ENCODE data around the gene HS3ST2.

Gene HS3ST2

DNA sequence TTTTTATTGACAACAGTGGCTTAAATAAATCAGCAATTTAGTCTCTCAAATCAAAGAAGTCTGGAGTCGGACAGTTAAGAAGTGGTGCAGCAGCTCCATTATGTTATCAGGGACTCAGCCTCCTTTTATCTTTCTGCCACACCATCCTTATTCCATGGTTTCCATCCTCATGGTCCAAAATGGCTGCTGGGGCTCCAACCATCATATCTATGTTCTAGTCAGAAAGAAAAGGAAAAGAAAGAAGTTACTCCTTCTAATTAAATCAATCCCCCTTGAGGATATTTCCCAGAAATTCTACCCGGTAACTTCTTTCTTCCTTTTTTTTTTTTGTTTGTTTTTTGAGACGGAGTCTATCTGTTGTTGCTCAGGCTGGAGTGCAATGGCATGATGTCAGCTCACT is 109.5 kb downstream of the HS3ST2 start:
- no peak overlapping the region for H3K4me3 ChIP-seq (replicated peaks in 1 of 2; ENCODE audit: low read depth in 2 of 2, low read length in 2 of 2)
- DNase-seq (ENCODE audit: low read depth in 2 of 2), result no peak
- TF ChIP-seq, protein P1, sequence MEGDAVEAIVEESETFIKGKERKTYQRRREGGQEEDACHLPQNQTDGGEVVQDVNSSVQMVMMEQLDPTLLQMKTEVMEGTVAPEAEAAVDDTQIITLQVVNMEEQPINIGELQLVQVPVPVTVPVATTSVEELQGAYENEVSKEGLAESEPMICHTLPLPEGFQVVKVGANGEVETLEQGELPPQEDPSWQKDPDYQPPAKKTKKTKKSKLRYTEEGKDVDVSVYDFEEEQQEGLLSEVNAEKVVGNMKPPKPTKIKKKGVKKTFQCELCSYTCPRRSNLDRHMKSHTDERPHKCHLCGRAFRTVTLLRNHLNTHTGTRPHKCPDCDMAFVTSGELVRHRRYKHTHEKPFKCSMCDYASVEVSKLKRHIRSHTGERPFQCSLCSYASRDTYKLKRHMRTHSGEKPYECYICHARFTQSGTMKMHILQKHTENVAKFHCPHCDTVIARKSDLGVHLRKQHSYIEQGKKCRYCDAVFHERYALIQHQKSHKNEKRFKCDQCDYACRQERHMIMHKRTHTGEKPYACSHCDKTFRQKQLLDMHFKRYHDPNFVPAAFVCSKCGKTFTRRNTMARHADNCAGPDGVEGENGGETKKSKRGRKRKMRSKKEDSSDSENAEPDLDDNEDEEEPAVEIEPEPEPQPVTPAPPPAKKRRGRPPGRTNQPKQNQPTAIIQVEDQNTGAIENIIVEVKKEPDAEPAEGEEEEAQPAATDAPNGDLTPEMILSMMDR (IDR thresholded peaks at IDR 0.05; ENCODE audit: low read depth, low read length), result no peak

DNA sequence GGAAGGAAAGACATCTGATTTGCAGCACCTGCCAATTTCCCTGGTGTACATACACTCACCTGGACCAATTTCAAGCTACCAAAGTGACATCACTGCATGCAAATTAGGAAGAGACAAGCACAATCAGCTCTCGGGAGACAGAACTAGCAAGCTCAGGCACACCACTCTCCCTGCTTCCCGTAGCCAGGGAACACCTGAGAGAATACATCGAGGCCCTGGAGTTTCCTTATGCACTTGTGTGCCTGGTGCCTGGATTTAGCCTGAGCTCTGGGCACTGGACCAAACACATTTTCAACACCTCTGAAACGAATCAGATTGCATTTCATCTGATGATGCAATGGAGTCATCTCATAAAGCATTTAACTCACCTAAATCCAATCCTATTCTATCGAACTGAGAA is 110.5 kb downstream of the HS3ST2 start:
- no peak overlapping the region for H3K4me3 ChIP-seq (replicated peaks in 1 of 2; ENCODE audit: low read depth in 2 of 2, low read length in 2 of 2)
- TF ChIP-seq, protein P1 (IDR thresholded peaks at IDR 0.05; ENCODE audit: low read depth, low read length), result no peak
- no peak for DNase-seq (ENCODE audit: low read depth in 2 of 2)

DNA sequence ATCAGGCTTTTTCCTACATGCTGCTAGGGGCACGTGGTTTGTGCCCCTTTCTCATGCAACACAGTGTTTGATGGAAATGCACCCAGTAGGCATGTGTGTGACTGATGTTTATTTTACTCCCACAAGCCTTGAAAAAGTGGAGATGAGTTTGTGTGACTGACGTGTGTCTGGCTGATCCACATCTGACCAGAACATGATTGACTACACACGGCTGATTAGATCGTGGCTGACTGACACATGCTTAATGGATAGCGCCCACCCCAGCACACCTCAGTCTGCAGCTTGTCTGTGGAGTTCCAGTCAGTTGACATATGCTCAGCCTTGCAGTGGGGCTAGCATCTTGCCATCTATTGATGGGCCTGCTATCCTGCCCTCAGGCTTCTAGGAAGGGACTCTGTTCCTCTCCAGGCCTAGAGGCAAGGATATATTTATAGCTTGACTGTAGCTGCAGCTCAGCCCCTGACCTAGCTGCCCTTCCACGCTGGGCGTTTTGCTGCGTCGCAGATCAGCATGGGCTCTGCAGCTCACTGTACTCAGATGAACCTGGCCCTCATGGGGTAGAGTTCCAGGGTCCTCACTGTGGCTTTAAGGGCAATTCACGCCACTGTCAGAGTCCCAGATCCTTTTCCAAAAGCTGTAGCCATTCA is 112.3 kb downstream of the HS3ST2 start:
- H3K4me3 ChIP-seq (replicated peaks in 1 of 2; ENCODE audit: low read depth in 2 of 2, low read length in 2 of 2), result no peak overlapping the region
- DNase-seq (ENCODE audit: low read depth in 2 of 2), result no peak
- TF ChIP-seq, protein P1 (IDR thresholded peaks at IDR 0.05; ENCODE audit: low read depth, low read length), result no peak

DNA sequence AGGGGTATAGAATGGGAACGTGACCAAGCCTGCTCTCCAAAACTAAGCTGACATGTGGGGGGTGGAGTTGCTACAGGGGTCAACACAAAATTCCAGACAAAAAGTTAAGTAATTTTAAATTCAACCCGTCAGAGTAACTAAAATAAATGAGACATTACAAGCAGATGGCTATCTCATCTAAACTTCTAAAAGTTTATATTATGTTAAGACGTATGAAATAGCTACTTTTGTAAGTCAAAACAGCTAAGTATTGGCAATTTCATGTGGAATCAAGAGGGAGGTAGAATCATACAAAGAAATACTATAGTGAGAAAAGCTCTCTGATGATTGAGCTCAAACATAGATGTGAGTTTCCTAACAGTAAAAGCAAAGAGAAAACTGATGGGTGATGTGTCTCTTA is 113.3 kb downstream of the HS3ST2 start:
- DNase-seq (ENCODE audit: low read depth in 2 of 2), result no peak
- TF ChIP-seq, protein P1 (IDR thresholded peaks at IDR 0.05; ENCODE audit: low read depth, low read length), result no peak
- no peak overlapping the region for H3K4me3 ChIP-seq (replicated peaks in 1 of 2; ENCODE audit: low read depth in 2 of 2, low read length in 2 of 2)

DNA sequence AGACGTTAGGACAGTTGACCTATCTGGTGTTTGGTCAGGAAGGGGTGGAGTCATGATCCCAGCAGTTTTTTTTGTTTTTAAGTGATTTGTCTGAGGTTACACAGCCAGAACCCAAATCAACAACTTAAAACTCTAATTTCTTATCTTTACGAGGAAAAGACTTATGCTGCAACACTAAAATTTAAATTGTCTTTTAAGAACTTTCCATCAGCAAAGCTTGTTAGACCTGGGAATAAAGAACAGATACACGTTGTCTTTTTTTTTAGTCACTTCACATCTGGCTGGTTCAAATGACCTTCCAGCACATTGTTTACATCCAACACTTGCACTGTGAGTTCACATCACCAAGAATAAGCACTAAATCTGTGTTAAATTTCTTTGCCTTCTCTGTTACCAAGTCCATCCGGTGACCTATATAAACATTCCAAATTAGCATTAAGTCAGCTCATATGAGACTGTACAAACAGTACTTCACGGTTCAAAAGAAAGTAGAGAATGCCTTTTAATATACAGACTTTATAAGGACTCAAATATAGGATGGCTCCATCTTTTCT is 115.0 kb downstream of the HS3ST2 start:
- no peak for DNase-seq (ENCODE audit: low read depth in 2 of 2)
- H3K4me3 ChIP-seq (replicated peaks in 1 of 2; ENCODE audit: low read depth in 2 of 2, low read length in 2 of 2), result no peak overlapping the region
- TF ChIP-seq, protein P1 (IDR thresholded peaks at IDR 0.05; ENCODE audit: low read depth, low read length), result no peak

DNA sequence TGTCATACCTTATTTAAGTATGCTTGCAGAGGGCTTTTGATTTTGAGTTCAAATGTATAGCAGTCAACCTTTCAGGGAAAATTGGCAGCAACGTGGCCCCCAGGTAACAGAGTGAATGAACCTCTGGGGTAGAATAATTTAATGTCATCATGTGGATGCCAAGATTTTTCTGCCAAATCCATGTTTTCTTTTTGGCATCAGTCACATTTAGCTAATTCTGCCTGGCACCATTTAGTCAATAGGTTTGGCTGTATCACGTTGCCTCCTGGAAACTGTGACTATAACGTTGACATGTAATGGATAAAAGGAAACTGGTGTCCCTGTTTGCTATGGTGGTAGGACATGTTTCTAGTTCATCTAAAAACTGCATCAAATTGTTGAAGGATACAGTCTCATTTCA is 115.5 kb downstream of the HS3ST2 start:
- H3K4me3 ChIP-seq (replicated peaks in 1 of 2; ENCODE audit: low read depth in 2 of 2, low read length in 2 of 2), result no peak overlapping the region
- DNase-seq (ENCODE audit: low read depth in 2 of 2), result no peak
- TF ChIP-seq, protein P1 (IDR thresholded peaks at IDR 0.05; ENCODE audit: low read depth, low read length), result no peak
